ENCODE data around the gene MAGEA8.
"Not testable (repeated sequence)": the region's sequence is repeated elsewhere in the genome, so short reads cannot be mapped to it uniquely, and the experiment has no call there.

Gene MAGEA8, protein sequence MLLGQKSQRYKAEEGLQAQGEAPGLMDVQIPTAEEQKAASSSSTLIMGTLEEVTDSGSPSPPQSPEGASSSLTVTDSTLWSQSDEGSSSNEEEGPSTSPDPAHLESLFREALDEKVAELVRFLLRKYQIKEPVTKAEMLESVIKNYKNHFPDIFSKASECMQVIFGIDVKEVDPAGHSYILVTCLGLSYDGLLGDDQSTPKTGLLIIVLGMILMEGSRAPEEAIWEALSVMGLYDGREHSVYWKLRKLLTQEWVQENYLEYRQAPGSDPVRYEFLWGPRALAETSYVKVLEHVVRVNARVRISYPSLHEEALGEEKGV

DNA sequence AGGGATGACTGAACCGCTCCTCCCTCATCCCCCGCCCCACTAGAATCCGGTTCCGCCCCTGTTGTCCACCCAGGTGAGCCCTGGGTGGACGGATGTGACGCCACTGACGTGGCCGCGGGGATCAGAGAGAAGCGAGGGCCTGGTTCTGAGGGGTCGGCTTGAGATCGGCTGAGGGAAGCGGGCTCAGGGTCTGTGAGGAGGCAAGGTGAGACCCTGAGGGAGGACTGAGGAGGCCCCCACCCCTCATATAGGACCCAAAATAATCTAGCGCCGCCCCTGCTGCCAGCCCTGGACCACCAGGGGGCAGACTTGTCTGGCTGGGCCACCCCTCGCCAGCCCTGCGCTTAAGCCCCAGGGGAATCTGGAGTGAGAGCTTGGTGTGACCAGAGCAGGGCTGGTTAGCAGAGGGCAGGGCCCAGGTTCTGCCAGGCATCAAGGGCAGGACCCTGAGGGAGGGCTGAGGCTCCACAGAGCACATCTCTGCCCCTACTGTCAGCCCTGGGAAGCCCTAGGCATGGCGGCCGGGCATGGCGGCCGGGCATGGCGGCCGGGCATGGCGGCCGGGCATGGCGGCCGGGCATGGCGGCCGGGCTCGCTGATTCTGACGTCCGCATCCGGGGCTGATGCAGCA is at the start of gene MAGEA8:
TSS of gene MAGEA8 (plus strand) at position 103 of the 631 bp plus-strand sequence. CDS start 3,090 bp downstream, outside the sequence.
- peak; percentile 5 for DNase-seq (ENCODE audit: low read depth)

DNA sequence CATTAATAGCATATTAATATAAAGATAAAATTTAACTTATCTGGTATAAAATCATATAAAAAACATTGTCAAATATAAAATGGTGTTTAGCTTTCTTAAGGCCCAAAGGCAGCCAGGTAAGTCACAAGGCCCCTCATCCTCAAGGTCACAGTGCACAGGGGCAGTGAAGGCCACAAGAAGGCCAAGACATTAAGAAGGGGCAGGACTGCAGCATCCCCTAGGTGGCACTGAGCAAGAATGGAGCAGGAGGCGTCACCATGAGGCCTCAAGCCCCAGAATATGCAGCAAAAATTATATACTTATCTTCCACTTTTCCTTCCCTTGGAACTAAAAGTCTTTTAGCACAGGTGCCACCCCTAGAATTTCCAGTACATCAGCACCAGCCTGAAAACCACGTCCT is 49.5 kb upstream of the MAGEA8 start:
- no peak for DNase-seq (ENCODE audit: low read depth)

DNA sequence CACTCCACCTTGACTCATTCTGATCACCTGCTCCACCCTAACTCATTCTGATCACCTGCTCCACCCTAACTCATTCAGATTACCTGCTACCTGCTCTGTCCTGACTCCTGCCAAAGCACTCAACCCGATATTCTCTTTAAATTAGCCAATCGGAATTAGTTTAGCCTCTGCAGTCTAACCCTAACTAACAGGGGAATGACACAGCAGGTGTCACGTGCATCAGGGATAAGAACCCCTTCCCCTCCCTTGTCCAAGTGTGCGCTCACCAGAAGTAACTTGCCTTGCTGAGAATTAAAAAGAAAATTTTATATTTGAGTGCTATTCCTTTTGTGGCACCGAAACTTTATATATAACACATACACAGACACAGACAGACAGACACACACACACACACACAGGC is 44.3 kb upstream of the MAGEA8 start:
- not testable (repeated sequence) for DNase-seq (ENCODE audit: low read depth)

DNA sequence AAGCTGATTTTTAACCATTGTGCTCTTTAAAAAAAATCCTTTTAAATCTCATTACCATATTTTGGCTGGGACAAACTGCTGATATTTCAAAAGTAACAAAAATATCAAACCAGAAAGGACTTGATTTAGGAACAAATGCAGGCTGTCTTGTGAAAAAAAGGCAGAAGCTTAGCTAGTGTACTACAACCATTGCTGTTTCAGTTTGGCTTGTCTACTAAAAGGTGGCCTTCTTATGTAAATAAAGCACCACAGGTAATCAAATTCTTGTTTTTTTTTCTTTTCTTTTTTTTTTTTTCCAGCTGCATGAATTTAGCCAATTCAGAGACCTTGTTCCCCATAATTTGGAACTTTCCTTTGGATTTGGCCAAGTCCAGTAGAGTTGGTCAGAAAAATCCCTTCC is 43.8 kb upstream of the MAGEA8 start:
- no peak for DNase-seq (ENCODE audit: low read depth)

DNA sequence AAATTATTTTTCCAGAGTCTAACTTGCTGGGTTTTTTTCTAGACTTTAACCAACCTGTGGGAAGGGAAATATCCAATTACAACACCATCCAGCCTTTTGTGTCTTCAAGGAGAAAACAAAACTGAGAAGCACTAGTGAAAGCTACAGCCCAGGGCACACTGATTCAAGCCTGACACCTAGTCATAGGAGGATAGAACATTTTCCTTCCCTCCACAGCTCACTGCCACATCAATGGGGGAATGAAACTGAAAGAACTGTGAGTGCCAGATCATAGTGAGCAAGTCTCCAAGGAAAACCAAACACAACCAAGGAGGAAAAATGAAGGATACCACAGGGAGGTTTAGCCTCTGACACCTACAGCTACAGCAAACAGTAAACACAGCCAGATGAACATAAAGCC is 43.3 kb upstream of the MAGEA8 start:
- DNase-seq (ENCODE audit: low read depth): no peak

DNA sequence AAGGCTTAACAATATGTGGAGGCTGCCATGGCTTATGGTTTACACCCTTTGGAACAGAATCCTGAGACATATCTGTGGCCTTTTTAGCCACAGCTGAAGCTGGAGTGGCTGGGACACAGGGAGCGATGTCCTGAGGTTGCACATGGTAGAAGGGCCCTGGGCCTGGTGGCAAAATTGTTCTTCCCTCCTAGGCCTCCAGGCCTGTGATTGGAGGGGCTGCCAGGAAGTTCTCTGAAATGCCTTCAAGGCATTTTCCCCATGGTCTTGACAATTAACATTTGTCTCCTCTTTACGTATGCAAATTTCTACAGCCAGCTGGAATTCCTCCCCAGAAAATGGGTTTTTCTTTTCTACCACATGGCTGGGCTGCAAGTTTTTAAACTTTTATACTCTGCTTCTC is 39.1 kb upstream of the MAGEA8 start:
- DNase-seq (ENCODE audit: low read depth): no peak

DNA sequence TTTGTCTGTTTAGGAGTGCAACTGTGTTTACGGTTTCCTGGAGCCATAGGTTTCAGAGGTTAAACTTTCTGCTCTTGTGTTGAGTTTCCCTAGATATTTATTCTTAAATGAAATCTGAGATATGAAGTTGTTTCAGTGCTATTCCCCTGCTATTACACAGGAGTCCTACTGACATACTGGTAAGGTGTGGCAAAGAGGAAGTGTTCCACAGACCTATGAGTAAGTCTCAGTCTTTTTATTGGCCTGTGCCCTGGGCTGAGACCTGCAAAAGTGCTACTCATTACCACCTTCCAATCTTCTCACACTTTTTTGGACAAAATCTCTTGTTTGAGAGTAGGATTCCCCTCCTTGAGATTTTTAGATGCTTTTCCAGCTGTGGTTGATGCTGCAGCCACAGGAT is 35.6 kb upstream of the MAGEA8 start:
- DNase-seq (ENCODE audit: low read depth): no peak

DNA sequence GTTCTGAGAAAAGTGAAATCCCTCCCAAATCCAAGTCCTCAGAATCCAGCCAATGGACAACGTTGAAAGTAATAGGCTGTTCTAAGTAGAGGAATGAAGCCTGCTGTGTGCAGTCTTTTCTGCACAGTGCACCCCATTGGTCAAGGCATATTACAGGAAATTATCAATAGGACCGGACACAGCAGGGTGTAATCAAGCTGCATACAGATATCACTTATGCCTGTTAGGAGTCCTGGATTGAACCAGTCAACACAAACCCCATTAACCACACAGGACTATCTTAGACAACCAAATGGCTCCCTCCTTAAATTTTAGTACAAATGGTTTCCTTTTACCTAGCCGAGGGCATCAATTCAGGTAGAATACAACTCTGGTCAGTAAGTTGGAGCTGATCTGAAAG is 34.2 kb upstream of the MAGEA8 start:
- DNase-seq (ENCODE audit: low read depth): no peak

DNA sequence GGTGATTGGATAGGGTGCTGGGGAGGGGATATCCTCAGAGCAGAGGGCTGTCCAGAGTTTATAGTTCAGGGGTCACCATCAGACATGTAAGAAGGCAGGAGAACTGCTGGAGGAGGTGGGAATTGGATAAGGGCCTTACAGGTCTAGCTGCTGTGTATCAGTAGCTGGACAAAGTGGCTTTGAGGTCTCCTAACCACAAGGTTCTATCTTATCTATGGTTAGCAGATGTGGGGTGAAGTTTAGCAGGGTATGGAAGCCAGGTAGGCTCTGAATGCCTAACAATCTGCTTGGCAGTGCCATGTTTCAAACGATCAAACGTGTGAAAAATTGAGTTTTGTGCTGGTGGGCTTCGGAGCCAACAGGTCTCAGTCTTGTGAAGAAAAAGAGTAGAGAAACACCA is 32.1 kb upstream of the MAGEA8 start:
- DNase-seq (ENCODE audit: low read depth): no peak

DNA sequence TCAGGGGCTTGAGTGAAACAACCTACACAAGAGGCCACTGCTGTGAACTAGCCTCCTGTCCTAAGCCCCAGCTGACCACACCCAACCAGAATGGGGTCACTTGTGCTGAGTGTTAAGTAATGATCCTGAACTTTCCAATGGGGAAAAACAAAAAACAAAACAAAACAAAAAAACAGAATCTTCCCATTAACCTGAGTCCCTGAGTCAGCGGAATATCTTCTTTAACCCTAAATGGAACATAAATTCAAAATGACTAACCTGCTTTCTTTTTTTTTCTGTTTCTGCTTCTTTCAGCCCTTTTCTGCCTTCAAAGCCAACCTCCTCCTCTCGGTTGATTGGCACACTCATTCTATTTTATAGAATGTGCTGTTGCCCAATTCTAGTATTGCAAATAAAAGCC is 31.2 kb upstream of the MAGEA8 start:
- no peak for DNase-seq (ENCODE audit: low read depth)

DNA sequence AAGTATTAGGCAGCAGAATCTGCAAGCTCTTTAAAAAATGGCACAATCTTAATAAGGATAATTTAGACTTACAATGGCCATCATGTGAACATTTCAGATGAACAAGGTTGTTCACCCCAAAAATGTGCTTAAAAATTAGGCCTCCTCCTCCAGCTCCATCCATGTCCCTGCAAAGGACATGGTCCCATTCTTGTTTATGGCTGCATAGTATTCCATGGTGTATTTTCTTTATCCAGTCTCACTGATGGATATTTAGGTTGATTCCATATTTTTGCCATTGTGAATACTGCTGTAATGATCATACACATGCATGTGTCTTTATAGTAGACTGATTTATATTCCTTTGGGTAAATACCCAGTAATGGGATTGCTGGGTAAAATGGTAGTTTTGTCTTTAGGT is 29.1 kb upstream of the MAGEA8 start:
- DNase-seq (ENCODE audit: low read depth): no peak

DNA sequence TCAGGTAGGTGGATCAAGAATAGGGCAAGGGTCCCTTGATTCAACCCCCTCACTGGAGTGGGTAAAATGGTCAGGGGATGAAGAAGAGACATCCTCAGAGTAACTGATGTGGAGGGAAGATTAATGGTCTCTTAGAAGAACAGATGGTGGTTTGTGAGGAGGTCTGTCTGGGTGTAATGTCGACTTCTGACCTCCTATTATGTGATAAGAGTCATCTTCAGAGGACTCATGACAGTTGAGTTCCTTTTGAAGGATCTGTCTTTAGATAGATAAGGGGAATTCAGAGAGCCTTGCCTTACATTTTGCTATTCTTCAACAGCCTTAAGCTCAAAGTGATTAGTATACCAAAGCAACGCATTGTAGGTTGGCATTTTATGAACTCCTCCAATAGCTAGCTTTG is 27.1 kb upstream of the MAGEA8 start:
- DNase-seq (ENCODE audit: low read depth): no peak

DNA sequence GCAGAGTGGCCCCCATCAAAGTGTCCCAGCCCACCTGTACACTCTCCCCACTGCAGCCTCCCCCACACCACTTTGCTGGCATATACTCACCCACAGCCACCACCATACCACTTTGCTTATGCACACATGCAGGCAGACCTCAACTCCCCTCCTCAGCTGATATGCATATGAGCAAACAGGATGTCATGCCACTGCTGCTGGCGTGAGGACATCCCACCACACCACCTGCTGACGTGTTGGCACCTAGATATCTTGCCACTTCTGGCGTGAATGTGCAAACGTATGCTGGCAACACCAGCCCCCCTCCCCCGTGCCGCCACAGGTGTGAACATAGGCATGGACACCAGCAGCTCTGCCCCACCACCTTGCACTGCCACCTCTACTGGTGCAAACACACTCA is 22.4 kb upstream of the MAGEA8 start:
- DNase-seq (ENCODE audit: low read depth): no peak

DNA sequence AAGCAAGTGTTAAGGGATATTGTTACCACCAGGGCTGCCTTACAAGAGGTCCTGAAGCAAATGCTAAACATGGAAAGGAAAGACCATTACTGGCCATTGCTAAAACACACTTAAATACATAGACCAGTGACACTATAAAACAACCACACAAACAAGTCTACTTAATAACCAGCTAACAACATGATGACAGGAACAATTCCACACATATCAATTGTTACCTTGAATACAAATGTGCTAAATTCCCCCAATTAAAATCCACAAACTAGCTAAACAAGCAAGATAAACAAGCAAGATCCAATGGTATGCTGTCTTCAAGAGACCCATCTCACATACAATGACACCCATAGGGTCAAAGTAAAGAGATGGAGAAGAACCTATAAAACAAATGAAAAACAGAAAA is 20.5 kb upstream of the MAGEA8 start:
- no peak for DNase-seq (ENCODE audit: low read depth)

DNA sequence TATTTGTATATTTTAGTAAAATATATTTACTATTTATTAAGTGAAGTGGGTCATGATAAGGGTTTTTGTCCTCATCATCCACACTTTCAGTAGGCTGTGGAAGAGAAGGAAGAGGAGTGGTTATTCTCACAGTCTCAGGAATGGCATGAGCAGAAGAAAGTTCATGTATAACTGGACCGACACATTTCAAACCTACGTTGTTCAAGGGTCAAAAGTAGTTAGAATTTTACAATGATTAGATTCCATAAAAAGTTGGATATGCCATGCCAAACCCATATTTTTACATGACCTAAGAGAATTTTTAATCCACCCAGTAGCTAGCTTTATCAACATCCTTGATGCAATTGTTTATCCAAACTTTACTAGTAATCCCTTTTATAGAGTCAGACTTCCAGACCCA is 15.6 kb upstream of the MAGEA8 start:
- DNase-seq (ENCODE audit: low read depth): no peak

DNA sequence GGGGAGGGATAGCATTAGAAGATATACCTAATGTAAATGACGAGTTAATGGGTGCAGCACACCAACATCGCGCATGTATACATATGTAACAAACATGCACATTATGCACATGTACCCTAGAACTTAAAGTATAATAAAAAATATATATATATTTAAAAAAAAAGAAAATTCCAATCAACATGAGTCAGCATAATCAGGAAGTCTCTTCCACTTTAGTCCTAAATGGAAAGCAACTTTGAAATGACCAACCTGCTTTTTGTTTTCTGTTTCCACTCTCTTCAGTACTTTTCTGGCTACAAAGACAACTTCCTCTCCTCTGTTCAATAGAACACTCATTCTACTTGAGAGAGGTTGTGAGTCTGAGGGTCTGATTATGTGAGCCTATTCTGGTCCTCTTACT is 13.5 kb upstream of the MAGEA8 start:
- no peak for DNase-seq (ENCODE audit: low read depth)

DNA sequence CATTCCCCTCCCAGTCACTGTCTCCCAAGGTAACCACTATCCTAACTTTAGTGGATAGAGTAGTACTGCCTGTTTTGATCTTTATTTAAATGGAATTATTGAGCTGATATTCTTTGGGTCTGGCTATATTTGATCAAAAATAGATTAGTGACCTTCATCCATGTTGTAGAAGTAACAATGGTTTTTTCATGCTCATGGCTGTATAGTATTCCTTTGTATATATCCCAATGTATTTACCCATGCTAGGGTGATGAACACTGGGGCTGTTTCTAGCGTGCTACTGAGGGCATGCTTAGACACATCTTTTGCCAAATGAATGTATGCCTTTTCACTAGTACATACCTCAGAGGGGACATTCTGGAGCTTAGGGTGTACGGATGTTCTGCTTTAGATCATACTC is 10.1 kb upstream of the MAGEA8 start:
- no peak for DNase-seq (ENCODE audit: low read depth)

DNA sequence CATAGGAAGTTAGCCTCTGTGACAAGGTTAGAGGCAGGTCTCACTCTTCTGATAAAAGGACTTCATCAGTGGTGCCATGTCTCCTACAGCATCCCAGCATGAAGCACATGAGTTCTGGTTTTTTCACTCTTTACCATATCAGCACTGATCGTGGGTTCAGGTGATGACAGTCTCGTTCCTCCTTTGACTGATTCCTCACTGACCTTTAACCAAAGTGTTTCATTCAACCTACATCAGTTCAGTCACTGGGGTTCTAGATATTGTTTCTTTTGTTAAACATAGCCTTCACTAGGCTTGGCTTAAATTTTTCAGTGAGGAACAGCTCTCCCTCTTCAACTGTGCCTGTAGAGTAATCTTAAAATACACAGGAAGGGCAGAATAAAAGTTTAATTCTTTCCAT is 9.6 kb upstream of the MAGEA8 start:
- DNase-seq (ENCODE audit: low read depth): no peak

DNA sequence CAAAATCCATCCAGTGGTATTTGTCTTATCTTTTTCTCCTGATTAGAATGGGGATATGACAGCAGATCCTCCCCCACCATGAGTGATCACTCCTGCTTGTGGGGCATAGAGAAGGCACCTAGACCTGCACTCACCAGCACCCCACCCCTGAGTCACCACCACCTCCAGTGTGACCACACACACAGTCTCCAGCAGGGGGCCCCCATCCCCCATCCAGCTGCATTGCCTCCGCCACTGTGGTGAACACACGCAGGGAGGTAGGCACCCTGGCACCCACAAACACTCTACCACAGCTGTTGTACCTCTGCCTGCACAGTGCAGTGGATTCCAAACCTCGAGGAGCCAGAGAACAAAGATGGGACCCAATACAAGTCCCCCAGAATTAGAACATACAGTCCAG is 9.0 kb upstream of the MAGEA8 start:
- peak; percentile 61 for DNase-seq (ENCODE audit: low read depth)

DNA sequence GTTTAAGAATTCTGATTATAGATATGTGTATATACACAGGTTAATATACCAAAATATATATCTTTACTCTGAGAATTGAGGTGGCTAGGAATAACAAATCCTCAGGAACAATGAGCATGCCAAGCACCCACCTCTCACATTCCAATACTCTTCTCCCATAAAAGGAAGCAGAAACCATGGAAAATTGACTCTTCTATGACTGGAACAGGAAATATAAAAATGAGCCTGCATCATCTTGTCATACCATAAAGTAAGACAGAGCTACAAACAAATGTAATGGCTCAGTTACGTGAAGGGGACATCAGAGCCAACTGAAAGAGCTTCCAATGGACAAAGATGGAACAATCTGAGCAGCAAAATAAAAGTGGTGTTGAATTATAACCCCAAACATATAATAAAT is 3.8 kb upstream of the MAGEA8 start:
- no peak for DNase-seq (ENCODE audit: low read depth)

DNA sequence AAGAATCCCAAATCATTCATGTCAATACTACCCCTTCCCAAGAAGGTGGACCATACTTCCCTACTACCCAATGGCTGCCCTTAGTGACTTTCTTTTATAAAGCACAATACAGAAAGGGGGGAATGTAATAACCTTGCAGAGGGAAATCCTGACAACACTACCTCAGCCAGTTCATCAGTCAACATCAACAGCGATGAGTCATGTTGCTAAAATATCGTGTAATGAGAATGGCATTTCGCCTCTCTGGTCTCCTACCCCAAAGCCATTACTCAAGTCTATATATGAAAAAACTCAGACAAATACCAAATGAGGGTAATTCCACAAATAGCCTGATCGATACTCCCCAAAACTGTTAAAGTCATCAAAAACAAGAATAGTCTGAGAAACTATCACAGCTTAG is 3.3 kb upstream of the MAGEA8 start:
- no peak for DNase-seq (ENCODE audit: low read depth)

DNA sequence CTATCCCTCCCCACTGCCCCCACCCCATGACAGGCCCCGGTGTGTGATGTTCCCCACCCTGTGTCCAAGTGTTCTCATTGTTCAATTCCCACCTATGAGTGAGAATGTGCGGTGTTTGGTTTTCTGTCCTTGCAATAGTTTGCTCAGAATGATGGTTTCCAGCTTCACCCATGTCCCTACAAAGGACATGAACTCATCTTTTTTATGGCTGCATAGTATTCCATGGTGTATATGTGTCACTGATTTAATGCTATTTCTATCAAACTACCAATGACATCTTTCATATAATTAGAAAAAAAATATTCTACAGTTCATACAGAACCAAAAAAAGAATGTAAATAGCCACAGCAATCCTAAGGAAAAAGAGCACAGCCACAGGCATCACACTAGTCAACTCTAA is 9.8 kb downstream of the MAGEA8 start:
- not testable (repeated sequence) for DNase-seq (ENCODE audit: low read depth)

DNA sequence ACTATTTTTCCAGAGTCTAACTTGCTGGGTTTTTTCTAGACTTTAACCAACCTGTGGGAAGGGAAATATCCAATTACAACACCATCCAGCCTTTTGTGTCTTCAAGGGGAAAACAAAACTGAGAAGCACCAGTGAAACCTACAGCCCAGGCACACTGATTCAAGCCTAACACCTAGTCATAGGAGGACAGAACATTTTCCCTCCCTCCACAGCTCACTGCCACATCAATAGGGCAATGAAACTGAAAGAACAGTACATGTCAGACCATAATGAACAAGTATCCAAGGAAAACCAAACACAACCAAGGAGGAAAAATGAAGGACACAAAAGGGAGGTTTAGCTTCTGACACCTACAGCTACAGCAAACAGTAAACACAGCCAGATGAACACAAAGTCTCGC is 17.6 kb downstream of the MAGEA8 start:
- no peak for DNase-seq (ENCODE audit: low read depth)

Data from activated T-cell treated with anti-CD3 and anti-CD28 coated beads for 48 hours (primary cell).